Endothelial cell (in vitro differentiated cells): ENCODE data around the gene PDE4D. TPM values are rescaled to one million over a fixed set of nuclear protein-coding genes. Genes with fewer than 3 reads are reported as not detected.

ENCODE experiments used
- DNase-seq: peaks from one replicate; pipeline ENCODE4 v3.0.0; 2021; ENCODE audit warnings: low spot score
- H3K27ac Mint-ChIP-seq: one replicate; pipeline ENCODE4 v1.8.0; 2021; ENCODE audit warnings: mixed read lengths, inconsistent platforms; ENCODE audit not compliant: unreplicated experiment
- H3K27me3 Mint-ChIP-seq: one replicate; pipeline ENCODE4 v1.8.0; 2021; ENCODE audit warnings: mild to moderate bottlenecking, moderate library complexity, mixed read lengths, inconsistent platforms; ENCODE audit not compliant: unreplicated experiment
- H3K36me3 Mint-ChIP-seq: one replicate; pipeline ENCODE4 v1.8.0; 2021; ENCODE audit warnings: mild to moderate bottlenecking, low read depth, mixed read lengths, inconsistent platforms; ENCODE audit not compliant: unreplicated experiment
- H3K4me1 Mint-ChIP-seq: one replicate; pipeline ENCODE4 v1.8.0; 2021; ENCODE audit warnings: mild to moderate bottlenecking, mixed read lengths, inconsistent platforms; ENCODE audit not compliant: unreplicated experiment
- H3K4me3 Mint-ChIP-seq: one replicate; pipeline ENCODE4 v1.8.0; 2021; ENCODE audit warnings: mild to moderate bottlenecking, mixed read lengths, inconsistent platforms; ENCODE audit not compliant: unreplicated experiment
- H3K9me3 Mint-ChIP-seq: one replicate; pipeline ENCODE4 v1.8.0; 2021; ENCODE audit warnings: mixed read lengths, inconsistent platforms; ENCODE audit not compliant: unreplicated experiment
- total RNA-seq: library from RNA; stranded (reverse); fragmentation: NEBNext Ultra II Directional; extraction: Animal tissue kit (Norgen Biotek cat#: 25700); gene quantifications from one replicate; pipeline ENCODE4 v1.2.1, GENCODE V29; 2021; ENCODE audit not compliant: unreplicated experiment
- TF ChIP-seq, protein P1 (sequence below): fragments of 200-600 bp; sonication (generic); IDR thresholded peaks from one replicate; pipeline ENCODE4 v1.5.0; 2021; ENCODE audit warnings: antibody characterized with exemption; ENCODE audit not compliant: unreplicated experiment

Gene PDE4D
- total RNA-seq, 1 donor from 2014 or later, result 9.4 TPM

DNA sequence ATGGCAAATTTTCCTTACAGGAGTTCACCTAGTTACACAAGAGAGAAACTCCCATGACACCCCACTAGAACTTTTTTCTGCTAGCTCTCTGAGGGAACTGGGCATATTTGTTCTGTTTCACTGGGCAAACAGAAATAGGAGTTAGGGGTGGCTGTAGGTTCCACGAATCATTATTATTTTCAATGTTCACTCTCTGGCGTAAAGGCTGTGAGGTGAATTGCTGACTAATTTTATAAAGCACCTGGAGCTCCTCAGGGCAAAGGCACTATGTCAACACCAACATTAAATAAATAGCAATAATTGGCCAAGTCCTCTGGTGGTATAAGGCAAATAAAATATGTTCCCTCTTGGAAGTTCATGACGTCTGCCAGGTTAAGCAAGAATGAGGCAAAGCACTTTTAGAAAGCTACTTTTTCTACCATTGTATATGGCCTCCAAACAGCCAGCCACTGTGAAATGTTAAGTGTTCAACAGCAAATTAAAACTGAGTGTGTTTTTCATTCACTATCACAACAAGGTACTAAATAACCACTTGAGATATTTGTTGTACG lies 344.6 kb downstream of the PDE4D start:
- Mint-ChIP-seq H3K4me3 (no peak overlapping the region), H3K27ac (no peak overlapping the region), H3K9me3 (no peaks in the 10 kb centered on the region), H3K4me1 (no peaks in the 10 kb centered on the region), H3K27me3 (no peaks in the 10 kb centered on the region), H3K36me3 (no peaks in the 10 kb centered on the region)
- no peak for DNase-seq
- TF ChIP-seq, protein P1, sequence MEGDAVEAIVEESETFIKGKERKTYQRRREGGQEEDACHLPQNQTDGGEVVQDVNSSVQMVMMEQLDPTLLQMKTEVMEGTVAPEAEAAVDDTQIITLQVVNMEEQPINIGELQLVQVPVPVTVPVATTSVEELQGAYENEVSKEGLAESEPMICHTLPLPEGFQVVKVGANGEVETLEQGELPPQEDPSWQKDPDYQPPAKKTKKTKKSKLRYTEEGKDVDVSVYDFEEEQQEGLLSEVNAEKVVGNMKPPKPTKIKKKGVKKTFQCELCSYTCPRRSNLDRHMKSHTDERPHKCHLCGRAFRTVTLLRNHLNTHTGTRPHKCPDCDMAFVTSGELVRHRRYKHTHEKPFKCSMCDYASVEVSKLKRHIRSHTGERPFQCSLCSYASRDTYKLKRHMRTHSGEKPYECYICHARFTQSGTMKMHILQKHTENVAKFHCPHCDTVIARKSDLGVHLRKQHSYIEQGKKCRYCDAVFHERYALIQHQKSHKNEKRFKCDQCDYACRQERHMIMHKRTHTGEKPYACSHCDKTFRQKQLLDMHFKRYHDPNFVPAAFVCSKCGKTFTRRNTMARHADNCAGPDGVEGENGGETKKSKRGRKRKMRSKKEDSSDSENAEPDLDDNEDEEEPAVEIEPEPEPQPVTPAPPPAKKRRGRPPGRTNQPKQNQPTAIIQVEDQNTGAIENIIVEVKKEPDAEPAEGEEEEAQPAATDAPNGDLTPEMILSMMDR, result no peak

DNA sequence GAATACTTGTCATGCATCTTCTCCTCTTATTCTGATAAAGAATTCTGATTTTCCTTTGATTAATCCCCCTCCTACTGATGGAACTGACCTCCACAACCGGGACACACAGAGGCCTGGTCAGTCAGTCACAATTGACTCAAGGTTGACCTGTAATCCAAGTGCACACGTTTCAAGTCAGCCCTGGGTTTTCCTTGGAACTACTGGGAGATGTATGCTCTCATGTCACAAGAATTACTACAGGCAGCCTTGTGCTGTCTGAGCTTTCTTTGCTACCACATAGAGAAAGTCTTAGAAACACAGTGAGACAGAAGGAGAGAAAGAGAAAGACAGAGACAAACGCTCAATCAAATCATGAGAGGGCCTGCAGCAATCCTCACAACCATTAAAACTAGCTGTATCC lies 345.8 kb downstream of the PDE4D start:
- TF ChIP-seq, protein P1, result no peak
- H3K36me3 Mint-ChIP-seq, result no peaks in the 10 kb centered on the region
- no peak overlapping the region for H3K4me3 Mint-ChIP-seq
- no peaks in the 10 kb centered on the region for H3K4me1 Mint-ChIP-seq
- H3K27ac Mint-ChIP-seq, result no peak overlapping the region
- no peaks in the 10 kb centered on the region for H3K9me3 Mint-ChIP-seq
- no peak for DNase-seq
- H3K27me3 Mint-ChIP-seq, result no peaks in the 10 kb centered on the region

- Mint-ChIP-seq H3K9me3 (no peaks in the 10 kb centered on the region), H3K4me3 (no peak overlapping the region), H3K4me1 (no peaks in the 10 kb centered on the region), H3K27ac (no peak overlapping the region), H3K27me3 (no peaks in the 10 kb centered on the region), H3K36me3 (no peaks in the 10 kb centered on the region)
- no peak for DNase-seq
- TF ChIP-seq, protein P1, result no peak
Observed at GRCh38 chr5:59544573-59544972, 349.0 kb downstream of the PDE4D start.

DNA sequence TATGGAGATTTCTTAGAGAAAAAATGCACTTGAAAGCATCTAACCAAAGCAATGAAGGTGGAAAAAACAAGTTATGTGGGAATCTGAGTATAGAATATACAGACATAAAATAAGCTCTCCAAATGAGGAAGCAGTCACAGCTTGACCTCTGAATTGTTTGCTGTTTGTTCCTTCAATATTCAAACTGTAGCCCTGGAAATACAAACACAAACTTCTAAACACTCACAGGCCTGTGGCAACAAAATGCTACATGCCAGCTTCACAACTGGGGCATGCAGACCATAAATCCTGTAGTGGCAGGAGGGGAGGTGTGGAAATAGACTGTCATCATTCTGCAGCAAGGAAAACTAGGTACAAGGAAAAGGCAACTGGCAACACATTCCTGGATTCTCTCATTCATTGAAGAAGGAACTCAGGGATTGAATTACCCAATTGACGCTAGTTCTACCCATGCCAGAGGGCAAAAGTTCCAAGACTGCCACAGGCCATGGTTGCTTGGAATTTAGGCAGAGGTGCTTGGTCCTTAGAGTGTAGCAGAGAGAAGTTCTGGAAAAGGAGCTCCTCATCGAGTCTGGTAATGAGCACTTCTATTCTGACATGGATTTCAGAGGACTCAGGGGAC lies 349.6 kb downstream of the PDE4D start:
- Mint-ChIP-seq H3K27ac (no peak overlapping the region), H3K27me3 (no peaks in the 10 kb centered on the region), H3K4me1 (no peaks in the 10 kb centered on the region), H3K4me3 (no peak overlapping the region), H3K9me3 (no peaks in the 10 kb centered on the region), H3K36me3 (no peaks in the 10 kb centered on the region)
- no peak for DNase-seq
- TF ChIP-seq, protein P1, result no peak
